GM12878 (cell line): Measurements from ENCODE around the gene USP4. TPM values are rescaled to one million over a fixed set of nuclear protein-coding genes. Genes with fewer than 3 reads are reported as not detected.

Source experiments
- ATAC-seq: fragments of 200-7000 bp; cut with Tn5 transposase; 3 replicates; pipeline ENCODE4 v1.9.1; 2020; ENCODE audit warnings: mild to moderate bottlenecking, moderate library complexity
- BruUV-seq: library from RNA; stranded (reverse); fragments of 400-500 nt; replicated peaks from 2 replicates; lab custom pipeline; 2021; lab: Mats Ljungman, UMichigan
- CTCF ChIA-PET: fragments of 300-600 bp; sonication (Branson Sonifier 250); formaldehyde crosslinking; extraction: SDS; loops from one replicate; lab custom pipeline; 2021; ENCODE audit warnings: inconsistent platforms; lab: Yijun Ruan, JAX
- POLR2A ChIA-PET: fragments of 350-600 bp; formaldehyde crosslinking; extraction: SDS; loops from one replicate; lab custom pipeline; 2021; ENCODE audit warnings: inconsistent platforms; lab: Charles Lee
- RAD21 ChIA-PET: fragments of 300-600 bp; sonication (Branson Sonifier 250); formaldehyde crosslinking; loops from one replicate; lab custom pipeline; 2023; ENCODE audit warnings: antibody characterized with exemption; ENCODE audit not compliant: unreplicated experiment; lab: Charles Lee
- SMC1A ChIA-PET: fragments of 300-600 bp; sonication (Branson Sonifier 250); formaldehyde crosslinking; loops from one replicate; lab custom pipeline; 2023; ENCODE audit not compliant: unreplicated experiment, uncharacterized antibody; lab: Charles Lee
- DNase-seq: peaks from one replicate; pipeline ENCODE4 v3.0.0-alpha.2; 2011; ENCODE audit warnings: low read depth, low spot score
- FAIRE-seq: peaks from 3 replicates; lab custom pipeline; 2011; peaks lifted over from hg19 to GRCh38; lab: Jason Lieb, UNC
- H2AFZ ChIP-seq: 2 replicates; pipeline ENCODE4 v1.6.0; 2011; ENCODE audit warnings: low read depth, low read length, control low read depth; ENCODE audit not compliant: control insufficient read depth
- H3K27ac ChIP-seq: 2 replicates; pipeline ENCODE4 v1.5.1; 2011; ENCODE audit warnings: control low read depth; ENCODE audit not compliant: control insufficient read depth, insufficient read depth
- H3K27me3 ChIP-seq, 2 experiments: replicated peaks in 1 of 2; 2 replicates each; pipeline versions ENCODE4 v1.6.0 to v1.6.1; 2011; ENCODE audit warnings: low read length in 1 of 2; ENCODE audit not compliant: control insufficient read depth in 2 of 2, insufficient read depth in 2 of 2
- H3K36me3 ChIP-seq, 2 experiments: 2 replicates each; pipeline ENCODE4 v1.5.1; 2011; ENCODE audit warnings: low read length in 1 of 2; ENCODE audit not compliant: control insufficient read depth in 2 of 2, insufficient read depth in 2 of 2
- H3K4me1 ChIP-seq: 2 replicates; pipeline ENCODE4 v1.6.1; 2011; ENCODE audit warnings: mild to moderate bottlenecking, low read length, moderate library complexity, mixed read lengths; ENCODE audit not compliant: control insufficient read depth, insufficient read depth
- H3K4me2 ChIP-seq: 2 replicates; pipeline ENCODE4 v1.6.0; 2011; ENCODE audit warnings: control low read depth; ENCODE audit not compliant: control insufficient read depth, insufficient read depth
- H3K4me3 ChIP-seq: fragments of 200-600 bp; sonication (generic); 2 replicates; pipeline ENCODE4 v1.5.1; 2016
- H3K79me2 ChIP-seq: 2 replicates; pipeline ENCODE4 v1.6.0; 2011; ENCODE audit warnings: low read length; ENCODE audit not compliant: control insufficient read depth, insufficient read depth
- H3K9ac ChIP-seq: 2 replicates; pipeline ENCODE4 v1.8.0; 2011; ENCODE audit warnings: low read length, control low read depth, mixed read lengths; ENCODE audit not compliant: control insufficient read depth, insufficient read depth
- H3K9me3 ChIP-seq: replicated peaks from 3 replicates; pipeline ENCODE4 v1.5.1; 2011; ENCODE audit warnings: mild to moderate bottlenecking, low read length; ENCODE audit not compliant: control insufficient read depth, insufficient read depth
- H4K20me1 ChIP-seq: 2 replicates; pipeline ENCODE4 v1.6.0; 2011; ENCODE audit not compliant: control insufficient read depth, insufficient read depth
- BCL11A ChIP-seq: IDR thresholded peaks from 2 replicates; pipeline ENCODE4 v1.6.1; 2011; ENCODE audit warnings: low read depth, low read length
- HDGF ChIP-seq: fragments of 450-650 bp; IDR thresholded peaks from 2 replicates; pipeline ENCODE4 v1.6.1; 2016; ENCODE audit warnings: antibody characterized with exemption
- KLF5 ChIP-seq: fragments of 450-650 bp; IDR thresholded peaks from 2 replicates; pipeline ENCODE4 v1.6.1; 2014; ENCODE audit warnings: mild to moderate bottlenecking; ENCODE audit not compliant: partially characterized antibody
- LARP7 ChIP-seq: fragments of 450-650 bp; IDR thresholded peaks from 2 replicates; pipeline ENCODE4 v1.6.1; 2017; ENCODE audit warnings: mild to moderate bottlenecking
- MYB ChIP-seq: fragments of 150-350 bp; IDR thresholded peaks from 2 replicates; pipeline ENCODE4 v1.6.1; 2014; ENCODE audit warnings: mild to moderate bottlenecking, low read depth, low read length, borderline replicate concordance
- MYC ChIP-seq: IDR thresholded peaks from 2 replicates; pipeline ENCODE4 v1.6.1; 2011; ENCODE audit warnings: mild to moderate bottlenecking, low read length, moderate library complexity, inconsistent platforms; ENCODE audit not compliant: insufficient read depth, insufficient replicate concordance, insufficient read length, severe bottlenecking
- NR2C2 ChIP-seq: IDR thresholded peaks from 2 replicates; pipeline ENCODE4 v1.6.1; 2011; ENCODE audit warnings: borderline replicate concordance, low read depth; ENCODE audit not compliant: control insufficient read depth, insufficient read length
- RBBP5 ChIP-seq: fragments of 200-600 bp; sonication (generic); conservative IDR thresholded peaks from 2 replicates; pipeline ENCODE4 v1.6.1; 2016
- SREBF2 ChIP-seq: IDR thresholded peaks from 2 replicates; pipeline ENCODE4 v1.6.1; 2012; ENCODE audit warnings: mild to moderate bottlenecking, low read length
- SRF ChIP-seq, 2 experiments: IDR thresholded peaks; 2 replicates each; pipeline ENCODE4 v1.6.1; 2011; ENCODE audit warnings: low read depth in 2 of 2, low read length in 2 of 2, mild to moderate bottlenecking in 1 of 2, moderate library complexity in 1 of 2
- STAT1 ChIP-seq: fragments of 450-650 bp; conservative IDR thresholded peaks from 2 replicates; pipeline ENCODE4 v1.6.1; 2014; ENCODE audit warnings: antibody characterized with exemption, mild to moderate bottlenecking
- ZNF217 ChIP-seq: fragments of 450-650 bp; IDR thresholded peaks from 2 replicates; pipeline ENCODE4 v1.6.1; 2017; ENCODE audit warnings: antibody characterized with exemption, mild to moderate bottlenecking
- WGBS: methylation state at CpG from one replicate; pipeline ENCODE4 v1.1.6; 2016; ENCODE audit warnings: low lambda C conversion rate; ENCODE audit not compliant: insufficient replicate concordance, insufficient coverage; ENCODE audit errors: missing lambda C conversion rate; 5-methylcytosine and 5-hydroxymethylcytosine counted together
- in situ Hi-C: fragments of 300-500 bp; cut with MboI; formaldehyde crosslinking; loops from 9 replicates; pipeline ENCODE4 v1.14.3; 2018; ENCODE audit warnings: mixed read lengths
- intact Hi-C: fragments of 100-400 bp; cut with micrococcal nuclease; formaldehyde crosslinking; loops from one replicate; pipeline ENCODE4 v1.14.2; 2022; ENCODE audit not compliant: unreplicated experiment
- polyA plus RNA-seq, 11 experiments: library from polyadenylated mRNA; depleted of rRNA in 4 of 11; unstranded in 6 of 11; stranded (reverse) in 5 of 11; fragments of >200 nt; fragmentation: Nextera tagmentation in 4 of 11; fragmentation: Illumina TruSeq in 1 of 11; extraction: Ambion mirVana in 4 of 11; extraction: Trizol in 1 of 11; gene quantifications; 1 replicate in 1 of 11; 2 replicates in 10 of 11; pipeline versions ENCODE4 v1.2.1 to v1.2.3, GENCODE V29; 2011 to 2016; ENCODE audit warnings: inconsistent platforms in 2 of 11, missing spikeins in 2 of 11, low read depth in 1 of 11
- total RNA-seq, 4 experiments: library from RNA; depleted of rRNA in 3 of 4; stranded (reverse); fragments of >200 nt in 3 of 4; fragmentation: Illumina TruSeq in 1 of 4; extraction: Trizol in 1 of 4; gene quantifications; 2 replicates each; pipeline versions ENCODE4 v1.2.1 to v1.2.3, GENCODE V29; 2013 to 2021
- TF ChIP-seq, protein P1 (sequence below): fragments of 450-650 bp; IDR thresholded peaks from 2 replicates; pipeline ENCODE4 v1.6.1; 2014; ENCODE audit warnings: mild to moderate bottlenecking
- TF ChIP-seq, protein P2 (sequence below): fragments of 450-650 bp; IDR thresholded peaks from 2 replicates; pipeline ENCODE4 v1.6.1; 2017; ENCODE audit warnings: mild to moderate bottlenecking, moderate library complexity

USP4 gene
- total and polyA plus RNA-seq, 10 of the 15 experiments (the other 5 are each of a cell fraction or from before 2014, with no cell fraction given) = 26.5 to 77.1 (median 66.0) TPM

DNA sequence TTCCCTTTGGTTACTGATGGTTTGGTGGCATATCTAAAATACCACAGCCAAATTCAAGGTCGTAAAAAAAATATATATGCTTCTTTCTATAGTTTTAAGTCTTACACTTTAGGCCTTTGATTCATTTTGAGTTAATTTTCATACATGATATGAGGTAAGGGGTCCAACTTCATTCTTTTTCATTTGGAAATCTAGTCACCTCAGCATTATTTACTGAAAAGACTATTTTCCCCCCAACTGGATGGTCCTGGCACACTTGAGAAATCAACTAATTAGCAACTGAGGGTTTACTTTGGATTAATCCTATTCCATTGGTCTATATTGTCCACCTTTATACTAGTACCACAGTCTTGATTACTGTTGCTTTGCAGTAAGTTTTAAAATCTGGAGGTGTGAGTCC is 45.8 kb upstream of the USP4 start:
- in situ Hi-C loops (no loop called here), intact Hi-C loops (no loop called here)
- no peak overlapping the region for H3K9ac ChIP-seq
- peaks cover 4% of the 10 kb centered on the region; the same call in 1 of the 2 replicates for H4K20me1 ChIP-seq
- no peak for ATAC-seq
- SMC1A ChIA-PET = no interaction called here
- CTCF ChIA-PET = interaction anchor here (0.9 to 1.3 kb wide), 2 partner anchors 9 to 12 kb away, joined by 3 read pairs; no protein-coding TSS in a partner anchor
- 0 out of 2 replicates have a peak overlapping the region, but pooled peaks have one; percentile 47 for H3K4me2 ChIP-seq
- H2AFZ ChIP-seq = no peak overlapping the region
- peaks cover 4% of the 10 kb centered on the region for H3K9me3 ChIP-seq
- no peak for DNase-seq
- no peak overlapping the region for H3K4me3 ChIP-seq
- peaks cover 82% of the 10 kb centered on the region for H3K79me2 ChIP-seq
- BruUV-seq = TSS peak; percentile 46
- 47% methylated on average over 1 of the region's 1 CpG for WGBS
- no peak for FAIRE-seq
- POLR2A ChIA-PET = no interaction called here
- TF ChIP-seq LARP7 = no peak
- TF ChIP-seq HDGF = no peak
- TF ChIP-seq RBBP5 = no peak
- TF ChIP-seq KLF5 = no peak
- TF ChIP-seq STAT1 = no peak
- TF ChIP-seq NR2C2 = no peak
- H3K27me3 ChIP-seq = no peaks in the 10 kb centered on the region
- H3K4me1 ChIP-seq = peaks cover 6% of the 10 kb centered on the region
- H3K36me3 ChIP-seq = peaks cover 0 to 4% of the 10 kb centered on the region in 2 experiments; a peak in 2 of 4 replicates
- H3K27ac ChIP-seq = no peak overlapping the region; the same call in 1 of the 2 replicates
- RAD21 ChIA-PET = interaction anchor here (1.1 kb wide), 1 partner anchor 45 kb away, joined by 3 read pairs; the partner anchor contains the start of gene USP4

DNA sequence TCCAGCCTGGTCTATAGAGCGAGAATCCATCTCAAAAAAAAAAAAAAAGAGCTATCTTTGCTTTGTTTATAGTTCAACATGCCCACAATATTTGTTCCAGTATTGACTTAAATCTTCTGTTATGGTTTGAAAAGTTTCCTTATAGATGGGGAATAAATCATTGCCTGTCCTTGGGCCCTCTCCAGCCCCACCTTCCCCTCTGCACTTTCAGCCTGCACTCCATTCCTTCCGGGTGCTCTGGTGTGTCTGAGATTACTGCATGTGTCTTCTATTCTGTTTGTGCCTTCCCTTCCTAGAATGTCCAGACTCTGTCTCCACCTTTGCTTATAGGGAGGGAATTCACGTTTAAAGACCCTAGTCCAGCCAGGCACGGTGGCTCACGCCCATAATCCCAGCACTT is 43.5 kb upstream of the USP4 start:
- no peak for DNase-seq
- no peak overlapping the region for H2AFZ ChIP-seq
- no peak for ATAC-seq
- ChIA-PET CTCF (no interaction called here), RAD21 (no interaction called here), SMC1A (no interaction called here), POLR2A (no interaction called here)
- H3K4me2 ChIP-seq = no peak overlapping the region
- FAIRE-seq = no peak
- H3K9ac ChIP-seq = no peak overlapping the region
- H3K27ac ChIP-seq = no peak overlapping the region
- peaks cover 3 to 6% of the 10 kb centered on the region in 2 experiments; a peak in 3 of 4 replicates for H3K36me3 ChIP-seq
- BruUV-seq = no TSS peak
- WGBS = 63% methylated on average over 4 of the region's 5 CpGs
- in situ Hi-C loops (no loop called here), intact Hi-C loops (no loop called here)
- H3K4me1 ChIP-seq = peaks cover 8% of the 10 kb centered on the region
- peaks cover 15% of the 10 kb centered on the region for H3K9me3 ChIP-seq
- H3K4me3 ChIP-seq = no peak overlapping the region
- H3K27me3 ChIP-seq = no peaks in the 10 kb centered on the region
- no peaks in the 10 kb centered on the region for H4K20me1 ChIP-seq
- H3K79me2 ChIP-seq = peaks cover 84% of the 10 kb centered on the region
- no peak for TF ChIP-seq ZNF217
- no peak for TF ChIP-seq SREBF2
- no peak for TF ChIP-seq MYC
- TF ChIP-seq STAT1 = no peak
- TF ChIP-seq SRF (IDR thresholded peaks at IDR 0.05; ENCODE audit: low read depth in 2 of 2, low read length in 2 of 2) = no peak
- TF ChIP-seq, protein P1, sequence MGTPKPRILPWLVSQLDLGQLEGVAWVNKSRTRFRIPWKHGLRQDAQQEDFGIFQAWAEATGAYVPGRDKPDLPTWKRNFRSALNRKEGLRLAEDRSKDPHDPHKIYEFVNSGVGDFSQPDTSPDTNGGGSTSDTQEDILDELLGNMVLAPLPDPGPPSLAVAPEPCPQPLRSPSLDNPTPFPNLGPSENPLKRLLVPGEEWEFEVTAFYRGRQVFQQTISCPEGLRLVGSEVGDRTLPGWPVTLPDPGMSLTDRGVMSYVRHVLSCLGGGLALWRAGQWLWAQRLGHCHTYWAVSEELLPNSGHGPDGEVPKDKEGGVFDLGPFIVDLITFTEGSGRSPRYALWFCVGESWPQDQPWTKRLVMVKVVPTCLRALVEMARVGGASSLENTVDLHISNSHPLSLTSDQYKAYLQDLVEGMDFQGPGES = no peak
- TF ChIP-seq BCL11A = no peak
- TF ChIP-seq, protein P2, sequence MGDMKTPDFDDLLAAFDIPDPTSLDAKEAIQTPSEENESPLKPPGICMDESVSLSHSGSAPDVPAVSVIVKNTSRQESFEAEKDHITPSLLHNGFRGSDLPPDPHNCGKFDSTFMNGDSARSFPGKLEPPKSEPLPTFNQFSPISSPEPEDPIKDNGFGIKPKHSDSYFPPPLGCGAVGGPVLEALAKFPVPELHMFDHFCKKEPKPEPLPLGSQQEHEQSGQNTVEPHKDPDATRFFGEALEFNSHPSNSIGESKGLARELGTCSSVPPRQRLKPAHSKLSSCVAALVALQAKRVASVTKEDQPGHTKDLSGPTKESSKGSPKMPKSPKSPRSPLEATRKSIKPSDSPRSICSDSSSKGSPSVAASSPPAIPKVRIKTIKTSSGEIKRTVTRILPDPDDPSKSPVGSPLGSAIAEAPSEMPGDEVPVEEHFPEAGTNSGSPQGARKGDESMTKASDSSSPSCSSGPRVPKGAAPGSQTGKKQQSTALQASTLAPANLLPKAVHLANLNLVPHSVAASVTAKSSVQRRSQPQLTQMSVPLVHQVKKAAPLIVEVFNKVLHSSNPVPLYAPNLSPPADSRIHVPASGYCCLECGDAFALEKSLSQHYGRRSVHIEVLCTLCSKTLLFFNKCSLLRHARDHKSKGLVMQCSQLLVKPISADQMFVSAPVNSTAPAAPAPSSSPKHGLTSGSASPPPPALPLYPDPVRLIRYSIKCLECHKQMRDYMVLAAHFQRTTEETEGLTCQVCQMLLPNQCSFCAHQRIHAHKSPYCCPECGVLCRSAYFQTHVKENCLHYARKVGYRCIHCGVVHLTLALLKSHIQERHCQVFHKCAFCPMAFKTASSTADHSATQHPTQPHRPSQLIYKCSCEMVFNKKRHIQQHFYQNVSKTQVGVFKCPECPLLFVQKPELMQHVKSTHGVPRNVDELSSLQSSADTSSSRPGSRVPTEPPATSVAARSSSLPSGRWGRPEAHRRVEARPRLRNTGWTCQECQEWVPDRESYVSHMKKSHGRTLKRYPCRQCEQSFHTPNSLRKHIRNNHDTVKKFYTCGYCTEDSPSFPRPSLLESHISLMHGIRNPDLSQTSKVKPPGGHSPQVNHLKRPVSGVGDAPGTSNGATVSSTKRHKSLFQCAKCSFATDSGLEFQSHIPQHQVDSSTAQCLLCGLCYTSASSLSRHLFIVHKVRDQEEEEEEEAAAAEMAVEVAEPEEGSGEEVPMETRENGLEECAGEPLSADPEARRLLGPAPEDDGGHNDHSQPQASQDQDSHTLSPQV = no peak
- no peak for TF ChIP-seq MYB
